Measurements from ENCODE around the gene PSMB8. TPM values are rescaled to one million over a fixed set of nuclear protein-coding genes. Genes with fewer than 3 reads are reported as not detected.

Gene PSMB8
- total and polyA plus RNA-seq, 2 of the 4 experiments (the other 2 are of a cell fraction) = 31.6 to 33.3 TPM

- H3K23ac ChIP-seq (ENCODE audit: low read depth, low read length) = no peak overlapping the region
- H2BK15ac ChIP-seq (ENCODE audit: low read depth, low read length) = no peak overlapping the region
- POLR2A ChIA-PET (ENCODE audit: unreplicated experiment) = no interaction called here
- no peak overlapping the region for H3K14ac ChIP-seq (replicated peaks; ENCODE audit: low read depth, low read length)
- no peak overlapping the region for H2AK9ac ChIP-seq (replicated peaks; ENCODE audit: low read depth, low read length, poor library complexity)
- no peak overlapping the region for H2BK20ac ChIP-seq (ENCODE audit: low read depth, low read length)
- no TSS peak for BruUV-seq (replicated peaks)
- no peak overlapping the region for H4K8ac ChIP-seq (ENCODE audit: low read depth in 2 of 2, low read length in 2 of 2)
- CTCF ChIA-PET = interaction anchor here (0.7 kb wide), 1 partner anchor 702 kb away, joined by 3 read pairs; the partner anchor contains the start of gene FKBPL
- no peak overlapping the region for H2BK5ac ChIP-seq (ENCODE audit: low read depth, low read length, poor library complexity, severe bottlenecking)
- H3K9me1 ChIP-seq (ENCODE audit: insufficient read depth, low read length) = no peaks in the 10 kb centered on the region
- H3K18ac ChIP-seq (ENCODE audit: low read depth, low read length) = no peak overlapping the region
- H3K9me3 ChIP-seq (ENCODE audit: control insufficient read depth, insufficient read depth, low read length) = no peaks in the 10 kb centered on the region
- H3K4me3 ChIP-seq (ENCODE audit: insufficient read depth, low read depth, low read length) = no peak overlapping the region
- in situ Hi-C loops (cut with MboI; ENCODE audit: low sequenced_read_pairs) (no loop called here), intact Hi-C loops (cut with micrococcal nuclease) (no loop called here), dilution Hi-C loops (cut with HindIII; ENCODE audit: low sequenced_read_pairs, unreplicated experiment) (no loop called here)
- WGBS, 2 experiments (ENCODE audit: extremely low coverage in 2 of 2, insufficient read length in 1 of 2) = 72% methylated on average over 10 of the region's 13 CpGs; no CpG with 5 or more reads in 1 of the 2 experiments
- H3K4ac ChIP-seq (ENCODE audit: low read depth, low read length) = no peak overlapping the region
- H3K27ac ChIP-seq (ENCODE audit: insufficient read depth, low read length) = no peak overlapping the region
- H3K56ac ChIP-seq (ENCODE audit: extremely low read depth, insufficient read depth, low read length) = no peak overlapping the region
- H3K4me1 ChIP-seq (ENCODE audit: control insufficient read depth, insufficient read depth, low read length) = peaks cover 2% of the 10 kb centered on the region; the same call in 1 of the 2 replicates
- no peak overlapping the region for H2AFZ ChIP-seq (replicated peaks; ENCODE audit: low read length, poor library complexity)
- H4K91ac ChIP-seq (ENCODE audit: insufficient read depth, low read depth, low read length) = no peak overlapping the region
- DNase-seq = no peak
- no peak overlapping the region for H2AK5ac ChIP-seq (ENCODE audit: low read depth, low read length)
- TF ChIP-seq POLR2A (IDR thresholded peaks at IDR 0.05; ENCODE audit: low read depth, low read length) (no peak), MAZ (IDR thresholded peaks at IDR 0.05; ENCODE audit: borderline replicate concordance, low read depth, low read length) (no peak), MXI1 (IDR thresholded peaks at IDR 0.05; ENCODE audit: borderline replicate concordance, low read depth, low read length) (no peak), RAD21 (IDR thresholded peaks at IDR 0.05; ENCODE audit: low read length) (no peak), MAFK (IDR thresholded peaks at IDR 0.05; ENCODE audit: low read depth, low read length) (no peak), USF2 (IDR thresholded peaks at IDR 0.05; ENCODE audit: low read depth, low read length) (no peak), SMC3 (IDR thresholded peaks at IDR 0.05; ENCODE audit: low read depth, low read length) (no peak), RFX5 (IDR thresholded peaks at IDR 0.05; ENCODE audit: low read depth, low read length) (no peak), CEBPB (IDR thresholded peaks at IDR 0.05; ENCODE audit: low read depth, low read length) (no peak), FOS (IDR thresholded peaks at IDR 0.05; ENCODE audit: low read depth, low read length) (no peak), CTCF (conservative IDR thresholded peaks at IDR 0.05; ENCODE audit: low read depth, low read length) (no peak), BHLHE40 (IDR thresholded peaks at IDR 0.05; ENCODE audit: low read depth, low read length) (no peak), ELK1 (IDR thresholded peaks at IDR 0.05; ENCODE audit: borderline replicate concordance, low read depth, low read length) (no peak), NFE2L2 (IDR thresholded peaks at IDR 0.05; ENCODE audit: low read depth, low read length) (no peak), RCOR1 (IDR thresholded peaks at IDR 0.05; ENCODE audit: insufficient replicate concordance, low read length) (no peak), CHD1 (IDR thresholded peaks at IDR 0.05; ENCODE audit: low read depth, low read length) (no peak)
- no peak for ATAC-seq (ENCODE audit: low read depth)
- no peak overlapping the region for H4K5ac ChIP-seq (ENCODE audit: low read depth, low read length)
- peaks cover 2 to 9% of the 10 kb centered on the region in 2 experiments; a peak in 2 of 4 replicates for H3K79me1 ChIP-seq (ENCODE audit: low read depth in 1 of 2, low read length in 2 of 2)
- no peak overlapping the region for H3K9ac ChIP-seq (ENCODE audit: low read depth, low read length)
- H3K4me2 ChIP-seq (ENCODE audit: low read depth, low read length) = no peak overlapping the region
- H4K20me1 ChIP-seq (ENCODE audit: insufficient read depth, low read length) = no peaks in the 10 kb centered on the region
- H3K27me3 ChIP-seq (ENCODE audit: control insufficient read depth, insufficient read depth, low read length) = no peaks in the 10 kb centered on the region
- peaks cover 31% of the 10 kb centered on the region for H3K36me3 ChIP-seq (ENCODE audit: control insufficient read depth, insufficient read depth, low read length)
- H2BK120ac ChIP-seq (ENCODE audit: low read depth, low read length) = no peak overlapping the region
Observed at GRCh38 chr6:32832535-32832934, 11.3 kb downstream of the PSMB8 start.

All from IMR-90 (cell line).